Tibial nerve (tissue), 4 donors: Measurements from ENCODE around the gene FIBIN.

Source experiments
- CTCF ChIP-seq, 5 experiments: fragments of 200-600 bp in 3 of 5; fragments of 450-650 bp in 2 of 5; sonication (generic) in 3 of 5; IDR thresholded peaks; one replicate each; pipeline ENCODE4 v1.5.1; 2016 to 2019; ENCODE audit warnings: antibody characterized with exemption in 5 of 5, mild to moderate bottlenecking in 3 of 5, moderate library complexity in 2 of 5
- EP300 ChIP-seq, 2 donors: sonication (generic); formaldehyde crosslinking; IDR thresholded peaks; one replicate each; pipeline ENCODE4 v1.6.1; 2017; ENCODE audit warnings: antibody characterized with exemption in 2 of 2, mild to moderate bottlenecking in 1 of 2
- POLR2A ChIP-seq, 2 donors: fragments of 450-650 bp; IDR thresholded peaks; one replicate each; pipeline ENCODE4 v1.6.1; 2017; ENCODE audit warnings: antibody characterized with exemption in 2 of 2, mild to moderate bottlenecking in 2 of 2, moderate library complexity in 2 of 2

- TF ChIP-seq POLR2A (IDR thresholded peaks at IDR 0.05) (no peak), CTCF (IDR thresholded peaks at IDR 0.05) (no peak), EP300 (IDR thresholded peaks at IDR 0.05) (no peak)
Observed at GRCh38 chr11:26995701-26996460, 2.0 kb downstream of the FIBIN start.
